ENCODE data around the gene TIRAP.
A peak's percentile ranks its signal among the peaks of the same experiment; 100 is the strongest.
"Not testable (repeated sequence)": the region's sequence is repeated elsewhere in the genome, so short reads cannot be mapped to it uniquely, and the experiment has no call there.

Gene TIRAP

GRCh38 chr11:126284829-126285228, 1.9 kb downstream of the TIRAP start:
- H3K4me3 ChIP-seq (ENCODE audit: low read length): no peak overlapping the region
- peaks cover 20% of the 10 kb centered on the region for H3K4me1 ChIP-seq (ENCODE audit: control insufficient read depth, insufficient read depth, low read length)
- H3K9me3 ChIP-seq (ENCODE audit: control insufficient read depth, low read length): no peaks in the 10 kb centered on the region
- peaks cover 10% of the 10 kb centered on the region for H3K36me3 ChIP-seq (ENCODE audit: control insufficient read depth, insufficient read depth, low read length, severe bottlenecking)
- no peak overlapping the region for H3K9ac ChIP-seq (ENCODE audit: low read length)
- no peaks in the 10 kb centered on the region for H3K27me3 ChIP-seq (replicated peaks; ENCODE audit: control insufficient read depth, insufficient read depth, low read length)
- peak; percentile 88 for DNase-seq (ENCODE audit: low read depth)

GRCh38 chr11:126288237-126288636, 5.3 kb downstream of the TIRAP start:
- H3K27me3 ChIP-seq (replicated peaks; ENCODE audit: control insufficient read depth, insufficient read depth, low read length): no peaks in the 10 kb centered on the region
- H3K9me3 ChIP-seq (ENCODE audit: control insufficient read depth, low read length): no peaks in the 10 kb centered on the region
- DNase-seq (ENCODE audit: low read depth): no peak
- peaks cover 40% of the 10 kb centered on the region for H3K36me3 ChIP-seq (ENCODE audit: control insufficient read depth, insufficient read depth, low read length, severe bottlenecking)
- H3K9ac ChIP-seq (ENCODE audit: low read length): no peak overlapping the region
- H3K4me1 ChIP-seq (ENCODE audit: control insufficient read depth, insufficient read depth, low read length): peaks cover 10% of the 10 kb centered on the region
- H3K4me3 ChIP-seq (ENCODE audit: low read length): no peak overlapping the region

GRCh38 chr11:126290887-126291286, 8.0 kb downstream of the TIRAP start:
- Histone ChIP-seq H3K36me3 (ENCODE audit: control insufficient read depth, insufficient read depth, low read length, severe bottlenecking) (peaks cover 51% of the 10 kb centered on the region), H3K9me3 (ENCODE audit: control insufficient read depth, low read length) (no peaks in the 10 kb centered on the region), H3K4me3 (ENCODE audit: low read length) (no peak overlapping the region), H3K27me3 (replicated peaks; ENCODE audit: control insufficient read depth, insufficient read depth, low read length) (no peaks in the 10 kb centered on the region), H3K9ac (ENCODE audit: low read length) (no peak overlapping the region), H3K4me1 (ENCODE audit: control insufficient read depth, insufficient read depth, low read length) (no peaks in the 10 kb centered on the region)
- DNase-seq (ENCODE audit: low read depth): no peak

- H3K36me3 ChIP-seq (ENCODE audit: control insufficient read depth, insufficient read depth, low read length, severe bottlenecking): peaks cover 50% of the 10 kb centered on the region
- H3K4me3 ChIP-seq (ENCODE audit: low read length): no peak overlapping the region
- H3K9ac ChIP-seq (ENCODE audit: low read length): no peak overlapping the region
- DNase-seq (ENCODE audit: low read depth): no peak
- H3K27me3 ChIP-seq (replicated peaks; ENCODE audit: control insufficient read depth, insufficient read depth, low read length): no peaks in the 10 kb centered on the region
- H3K9me3 ChIP-seq (ENCODE audit: control insufficient read depth, low read length): no peaks in the 10 kb centered on the region
- no peaks in the 10 kb centered on the region for H3K4me1 ChIP-seq (ENCODE audit: control insufficient read depth, insufficient read depth, low read length)
Observed at GRCh38 chr11:126293726-126294125, 10.8 kb downstream of the TIRAP start.

GRCh38 chr11:126297004-126297403, 14.1 kb downstream of the TIRAP start:
- no peaks in the 10 kb centered on the region for H3K4me1 ChIP-seq (ENCODE audit: control insufficient read depth, insufficient read depth, low read length)
- H3K9me3 ChIP-seq (ENCODE audit: control insufficient read depth, low read length): no peaks in the 10 kb centered on the region
- H3K9ac ChIP-seq (ENCODE audit: low read length): no peak overlapping the region
- no peaks in the 10 kb centered on the region for H3K27me3 ChIP-seq (replicated peaks; ENCODE audit: control insufficient read depth, insufficient read depth, low read length)
- peaks cover 25% of the 10 kb centered on the region for H3K36me3 ChIP-seq (ENCODE audit: control insufficient read depth, insufficient read depth, low read length, severe bottlenecking)
- H3K4me3 ChIP-seq (ENCODE audit: low read length): no peak overlapping the region
- DNase-seq (ENCODE audit: low read depth): no peak

GRCh38 chr11:126303623-126304456, 20.9 kb downstream of the TIRAP start, which contains the start of gene DCPS:
DCPS (plus strand) TSS chr11:126304060; CDS start chr11:126304081, 21 bp downstream.
- H3K4me3 ChIP-seq (ENCODE audit: low read length): peak within 1 kb of the TSS; percentile 86
- no peaks in the 10 kb centered on the region for H3K27me3 ChIP-seq (replicated peaks; ENCODE audit: control insufficient read depth, insufficient read depth, low read length)
- H3K9me3 ChIP-seq (ENCODE audit: control insufficient read depth, low read length): no peaks in the 10 kb centered on the region
- peak; percentile 96 for DNase-seq (ENCODE audit: low read depth)
- peaks cover 11% of the 10 kb centered on the region for H3K4me1 ChIP-seq (ENCODE audit: control insufficient read depth, insufficient read depth, low read length)
- peaks cover under 1% of the 10 kb centered on the region for H3K36me3 ChIP-seq (ENCODE audit: control insufficient read depth, insufficient read depth, low read length, severe bottlenecking)
- H3K9ac ChIP-seq (ENCODE audit: low read length): peak within 1 kb of the TSS; percentile 93

- DNase-seq (ENCODE audit: low read depth): no peak
- Histone ChIP-seq H3K36me3 (ENCODE audit: control insufficient read depth, insufficient read depth, low read length, severe bottlenecking) (no peaks in the 10 kb centered on the region), H3K9me3 (ENCODE audit: control insufficient read depth, low read length) (no peaks in the 10 kb centered on the region), H3K27me3 (replicated peaks; ENCODE audit: control insufficient read depth, insufficient read depth, low read length) (no peaks in the 10 kb centered on the region), H3K4me1 (ENCODE audit: control insufficient read depth, insufficient read depth, low read length) (peaks cover 11% of the 10 kb centered on the region), H3K9ac (ENCODE audit: low read length) (peak overlapping the region; percentile 93), H3K4me3 (ENCODE audit: low read length) (peak overlapping the region; percentile 86)
Observed at GRCh38 chr11:126304457-126305075, 21.7 kb downstream of the TIRAP start.

- H3K27me3 ChIP-seq (replicated peaks; ENCODE audit: control insufficient read depth, insufficient read depth, low read length): no peaks in the 10 kb centered on the region
- H3K9me3 ChIP-seq (ENCODE audit: control insufficient read depth, low read length): no peaks in the 10 kb centered on the region
- no peak overlapping the region for H3K9ac ChIP-seq (ENCODE audit: low read length)
- peaks cover 13% of the 10 kb centered on the region for H3K4me1 ChIP-seq (ENCODE audit: control insufficient read depth, insufficient read depth, low read length)
- no peak overlapping the region for H3K4me3 ChIP-seq (ENCODE audit: low read length)
- no peak for DNase-seq (ENCODE audit: low read depth)
- H3K36me3 ChIP-seq (ENCODE audit: control insufficient read depth, insufficient read depth, low read length, severe bottlenecking): no peaks in the 10 kb centered on the region
Observed at GRCh38 chr11:126305699-126306098, 22.8 kb downstream of the TIRAP start.

GRCh38 chr11:126307706-126308105, 24.8 kb downstream of the TIRAP start:
- Histone ChIP-seq H3K4me1 (ENCODE audit: control insufficient read depth, insufficient read depth, low read length) (peaks cover 26% of the 10 kb centered on the region), H3K9me3 (ENCODE audit: control insufficient read depth, low read length) (no peaks in the 10 kb centered on the region), H3K36me3 (ENCODE audit: control insufficient read depth, insufficient read depth, low read length, severe bottlenecking) (no peaks in the 10 kb centered on the region), H3K4me3 (ENCODE audit: low read length) (no peak overlapping the region), H3K27me3 (replicated peaks; ENCODE audit: control insufficient read depth, insufficient read depth, low read length) (no peaks in the 10 kb centered on the region), H3K9ac (ENCODE audit: low read length) (no peak overlapping the region)
- peak; percentile 85 for DNase-seq (ENCODE audit: low read depth)

GRCh38 chr11:126308271-126308671, 25.4 kb downstream of the TIRAP start:
- no peak overlapping the region for H3K4me3 ChIP-seq (ENCODE audit: low read length)
- no peaks in the 10 kb centered on the region for H3K9me3 ChIP-seq (ENCODE audit: control insufficient read depth, low read length)
- no peak overlapping the region for H3K9ac ChIP-seq (ENCODE audit: low read length)
- H3K36me3 ChIP-seq (ENCODE audit: control insufficient read depth, insufficient read depth, low read length, severe bottlenecking): no peaks in the 10 kb centered on the region
- H3K4me1 ChIP-seq (ENCODE audit: control insufficient read depth, insufficient read depth, low read length): peaks cover 26% of the 10 kb centered on the region
- peak; percentile 48 for DNase-seq (ENCODE audit: low read depth)
- no peaks in the 10 kb centered on the region for H3K27me3 ChIP-seq (replicated peaks; ENCODE audit: control insufficient read depth, insufficient read depth, low read length)

- H3K9me3 ChIP-seq (ENCODE audit: control insufficient read depth, low read length); H3K36me3 ChIP-seq (ENCODE audit: control insufficient read depth, insufficient read depth, low read length, severe bottlenecking); DNase-seq (ENCODE audit: low read depth); H3K4me3 ChIP-seq (ENCODE audit: low read length); H3K27me3 ChIP-seq (replicated peaks; ENCODE audit: control insufficient read depth, insufficient read depth, low read length); H3K9ac ChIP-seq (ENCODE audit: low read length): not testable (repeated sequence)
- H3K4me1 ChIP-seq (ENCODE audit: control insufficient read depth, insufficient read depth, low read length): peaks cover 22% of the 10 kb centered on the region
Observed at GRCh38 chr11:126308771-126309170, 25.9 kb downstream of the TIRAP start.

Data from adipocyte (in vitro differentiated cells).